GM18508 (cell line): ENCODE results near the gene SFXN4.
"Not testable (repeated sequence)": the region's sequence is repeated elsewhere in the genome, so short reads cannot be mapped to it uniquely, and the experiment has no call there.

ENCODE experiments used
- ATAC-seq: cut with Tn5 transposase; IDR thresholded peaks from one replicate; pipeline ENCODE4 v1.9.1; 2021; ENCODE audit warnings: moderate number of reproducible peaks; ENCODE audit not compliant: insufficient read depth, unreplicated experiment

Gene SFXN4

DNA sequence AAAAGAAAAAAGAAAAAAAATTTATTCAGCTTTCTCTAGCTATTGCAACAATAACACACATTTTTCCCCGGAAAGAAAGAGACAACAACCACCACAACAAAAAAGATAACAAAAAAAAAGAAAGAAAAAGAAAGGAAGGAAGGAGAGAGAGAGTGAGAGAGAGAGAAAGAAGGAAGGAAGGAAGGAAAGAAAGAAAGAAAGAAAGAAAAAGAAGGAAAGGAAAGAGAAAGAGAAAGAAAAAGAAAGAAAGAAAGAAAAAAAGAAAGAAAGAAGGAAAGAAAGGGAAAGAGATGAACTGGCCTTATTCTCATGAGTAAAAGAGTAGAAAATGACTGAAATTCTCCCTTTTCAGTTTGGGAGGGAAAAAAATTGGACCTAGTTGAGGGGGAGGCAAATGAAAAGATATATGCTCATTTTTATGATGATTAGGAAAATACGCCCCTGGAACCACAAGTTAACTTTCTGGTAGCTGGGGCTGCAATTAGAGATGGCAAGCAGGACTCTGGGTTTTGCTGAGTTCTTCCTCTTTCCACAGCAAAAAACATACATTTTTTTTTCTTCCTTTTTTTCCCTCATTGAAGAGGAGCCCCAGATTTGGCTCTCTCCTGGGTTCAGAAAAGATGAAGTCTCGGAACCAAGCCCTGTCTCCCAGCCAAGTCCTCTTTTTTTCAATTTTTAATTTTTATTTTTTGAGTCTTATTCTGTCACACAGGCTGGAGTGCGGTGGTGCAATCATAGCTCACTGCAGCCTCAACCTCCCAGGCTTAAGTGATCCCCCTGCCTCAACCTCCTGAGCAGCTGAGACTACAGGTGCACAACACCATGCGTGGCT is 25.7 kb upstream of the SFXN4 start:
- ATAC-seq = no peak

GRCh38 chr10:119190353-119190752 is 24.8 kb upstream of the SFXN4 start:
- no peak for ATAC-seq

DNA sequence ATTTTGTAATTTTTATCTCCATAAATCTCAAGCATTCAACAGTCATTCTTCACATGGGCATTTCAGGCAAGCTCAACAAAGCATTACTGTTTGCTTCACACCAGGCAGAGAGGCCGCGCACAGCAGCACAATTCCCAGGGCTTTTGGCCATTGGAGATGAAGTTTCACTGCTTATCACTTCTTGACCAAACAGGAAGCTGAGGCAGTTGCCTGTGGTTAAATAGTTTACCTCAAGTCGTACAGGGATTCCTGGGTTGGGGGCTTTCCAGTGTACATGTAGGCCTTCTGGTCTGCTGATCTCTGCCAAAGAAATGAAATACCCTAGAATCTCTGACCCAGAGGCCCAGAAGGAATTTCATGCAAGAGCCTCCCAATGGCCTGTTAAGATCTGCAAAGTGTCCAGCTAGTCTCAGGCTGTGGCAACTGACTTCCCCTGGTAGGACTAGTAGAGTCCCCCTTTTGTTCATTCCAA is 24.3 kb upstream of the SFXN4 start:
- no peak for ATAC-seq

- ATAC-seq = no peak
These were observed 18.3 kb upstream of the SFXN4 start for GRCh38 chr10:119183664-119184412.

- ATAC-seq = not testable (repeated sequence)
These were observed 15.4 kb upstream of the SFXN4 start for GRCh38 chr10:119180850-119181400.

- peak; percentile 49 for ATAC-seq
These were observed 13.0 kb upstream of the SFXN4 start, which contains the start of gene PRDX3 for GRCh38 chr10:119178372-119179119. PRDX3 (minus strand) TSS chr10:119178812; CDS start chr10:119178790, 22 bp downstream.

- no peak for ATAC-seq
These were observed 12.3 kb upstream of the SFXN4 start for GRCh38 chr10:119177708-119178371.

- no peak for ATAC-seq
These were observed 10.7 kb upstream of the SFXN4 start for GRCh38 chr10:119176166-119176565.

DNA sequence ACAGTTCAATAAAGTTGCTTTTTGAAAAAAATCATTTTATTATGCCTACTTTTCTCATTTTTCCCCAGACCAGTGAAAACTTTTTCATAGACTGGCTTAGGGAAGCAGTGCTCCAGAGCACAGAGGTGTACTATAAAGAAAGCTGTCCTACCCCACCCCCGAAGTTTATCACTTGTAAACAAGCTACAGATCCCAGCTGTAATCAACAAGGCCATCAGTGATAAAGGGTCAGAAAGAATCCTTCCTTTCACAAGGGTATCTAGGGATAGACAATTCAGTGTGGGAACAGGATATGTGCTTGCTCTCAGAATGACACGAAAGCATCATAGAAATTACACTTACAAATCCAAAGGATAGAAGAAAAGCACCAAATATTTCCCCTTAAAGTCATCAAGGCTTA is 8.6 kb upstream of the SFXN4 start:
- no peak for ATAC-seq

DNA sequence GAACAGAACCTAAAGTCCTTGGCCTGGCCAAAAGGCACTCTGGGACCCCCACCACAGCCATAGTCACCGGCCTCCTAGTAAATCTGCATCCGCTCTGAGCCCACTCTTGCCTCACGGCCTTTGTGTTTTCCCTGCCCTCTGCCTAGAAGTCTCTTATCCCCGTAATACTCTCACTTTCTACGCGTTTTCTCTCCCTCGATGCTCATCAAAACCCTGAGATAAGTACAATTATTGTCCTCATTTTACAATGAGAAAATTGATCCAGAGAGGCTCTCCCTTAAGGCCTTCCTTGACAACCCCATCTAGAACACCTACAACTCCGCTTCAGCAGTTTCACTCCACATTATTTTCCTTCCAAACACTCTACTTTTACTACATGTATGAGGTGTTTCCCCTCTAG is 1.5 kb upstream of the SFXN4 start:
- no peak for ATAC-seq

DNA sequence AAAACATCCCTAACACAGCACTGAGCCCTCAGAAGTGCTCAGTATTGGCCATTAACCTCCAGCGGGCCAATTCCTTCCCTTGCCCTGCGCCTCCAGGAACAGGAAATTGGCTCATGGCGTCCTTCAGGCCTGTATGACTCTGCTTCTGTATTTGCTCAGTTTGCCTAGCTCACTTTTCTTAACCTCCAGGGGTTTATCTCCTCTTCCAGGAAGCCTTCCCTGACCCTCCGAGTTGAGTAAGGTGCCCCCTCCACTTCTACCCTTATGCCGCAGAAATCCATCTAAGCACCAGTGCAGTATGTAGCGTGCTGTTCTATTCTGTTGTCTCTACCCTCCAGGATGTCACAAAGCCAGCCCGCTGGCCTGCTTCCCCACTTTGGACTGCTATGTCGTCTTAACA is 1.1 kb upstream of the SFXN4 start:
- no peak for ATAC-seq

DNA sequence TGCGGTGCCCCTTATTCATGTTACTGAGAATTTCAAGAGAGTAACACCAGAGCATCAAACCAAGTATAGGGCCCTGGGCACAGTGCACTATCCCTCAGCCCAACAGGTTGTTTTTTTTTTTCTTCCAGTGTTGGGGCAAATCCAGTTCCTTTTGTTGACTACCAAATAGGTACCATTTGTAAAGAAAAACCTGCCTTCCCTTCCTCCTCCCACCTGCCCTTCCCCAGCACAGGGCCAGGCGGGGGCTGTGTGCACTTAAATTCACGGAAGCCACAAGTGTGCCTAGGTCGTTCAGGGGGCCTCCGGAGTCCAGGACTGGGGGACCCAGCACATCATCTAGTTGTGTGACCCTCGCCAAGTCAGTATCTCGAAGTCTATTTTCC is 595 bp upstream of the SFXN4 start:
- no peak for ATAC-seq

DNA sequence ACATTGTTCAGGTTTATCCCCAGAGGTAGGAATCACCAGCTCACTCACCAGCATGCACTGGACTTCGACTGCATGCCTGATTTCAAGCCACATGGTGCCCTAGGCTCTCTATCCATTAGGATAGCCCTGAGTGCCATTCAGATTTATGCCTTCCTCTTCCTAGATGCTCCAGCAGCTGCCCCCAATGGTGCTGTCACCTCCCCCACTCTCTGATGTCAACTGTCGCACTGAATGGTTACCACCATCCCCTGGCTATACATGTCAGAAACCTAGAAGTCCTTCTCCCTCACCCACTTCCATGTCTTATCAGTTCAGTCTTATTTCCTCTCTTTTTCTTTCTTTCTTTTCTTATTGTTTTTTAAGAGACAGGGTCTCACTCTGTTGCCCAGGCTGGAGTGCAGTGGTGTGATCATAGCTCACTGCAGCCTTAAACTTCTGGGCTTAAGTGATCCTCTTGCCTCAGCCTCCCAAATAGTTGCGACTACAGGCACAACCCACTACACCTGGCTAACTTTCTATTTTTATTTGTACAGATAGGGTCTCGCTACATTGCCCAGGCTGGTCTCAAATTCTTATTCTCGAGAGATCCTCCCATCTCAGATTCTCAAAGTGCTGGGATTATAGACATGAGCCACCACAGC is 2.9 kb downstream of the SFXN4 start:
- ATAC-seq = no peak

GRCh38 chr10:119161680-119162451 is 3.6 kb downstream of the SFXN4 start:
- ATAC-seq = no peak

DNA sequence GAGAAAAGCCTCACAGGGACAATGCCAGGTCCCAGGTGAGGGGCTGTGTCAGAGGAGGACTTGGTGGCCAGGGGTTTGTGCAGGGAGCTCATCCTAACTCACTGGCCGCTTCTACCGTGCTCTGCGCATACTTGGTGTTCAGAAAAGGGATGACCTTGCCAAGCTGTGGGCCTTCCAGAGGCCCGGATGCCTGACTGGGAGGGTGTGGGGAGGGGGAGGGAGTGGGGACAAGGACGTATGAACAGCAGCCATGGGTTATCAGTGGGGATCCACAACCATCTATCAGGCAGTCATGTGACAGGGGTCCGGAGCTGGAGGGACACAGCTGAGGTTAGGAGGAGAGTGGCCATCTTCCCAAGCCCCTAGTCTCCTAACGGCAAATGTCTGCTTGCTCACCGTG is 6.2 kb downstream of the SFXN4 start:
- ATAC-seq = no peak

DNA sequence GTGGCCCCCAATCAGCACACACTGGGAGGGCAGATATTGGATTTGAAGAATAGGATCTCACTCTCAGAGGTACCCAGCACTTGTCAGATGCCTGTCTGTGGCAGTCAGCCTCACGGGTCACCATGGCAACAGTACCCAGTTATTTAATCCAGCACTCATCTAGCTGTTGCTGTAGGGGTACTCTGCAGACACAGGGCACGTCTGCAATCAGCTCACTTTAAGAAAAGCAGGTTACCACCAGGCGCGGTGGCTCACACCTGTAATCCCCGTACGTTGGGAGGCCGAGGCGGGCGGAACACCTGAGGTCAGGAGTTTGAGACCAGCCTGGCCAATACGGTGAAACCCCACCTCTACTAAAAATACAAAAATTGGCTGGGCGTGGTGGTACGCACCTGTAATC is 11.9 kb downstream of the SFXN4 start:
- ATAC-seq = no peak

DNA sequence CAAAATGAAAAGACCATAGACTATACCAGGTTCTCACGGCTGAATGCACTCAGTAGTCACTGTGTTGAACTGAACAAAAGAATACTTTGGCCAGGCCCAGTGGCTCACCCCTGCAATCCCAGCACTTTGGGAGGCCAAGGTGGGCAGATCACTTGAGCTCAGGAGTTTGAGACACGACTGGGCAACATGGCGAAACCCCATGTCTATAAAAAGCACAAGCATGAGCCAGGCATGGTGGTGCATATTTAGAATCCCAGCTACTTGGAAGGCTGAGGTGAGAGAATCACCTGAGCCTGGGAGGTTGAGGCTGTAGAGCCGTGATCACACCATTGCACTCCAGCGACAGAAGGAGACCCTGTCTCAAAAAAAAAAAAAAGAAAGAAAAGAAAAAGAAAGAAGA is 12.5 kb downstream of the SFXN4 start:
- no peak for ATAC-seq

- not testable (repeated sequence) for ATAC-seq
These were observed 13.9 kb downstream of the SFXN4 start for GRCh38 chr10:119151601-119152000.

GRCh38 chr10:119149729-119150128 is 15.8 kb downstream of the SFXN4 start:
- no peak for ATAC-seq
